Karpas-422 (cell line): ENCODE results near the gene TMEM201. TPM values are rescaled to one million over a fixed set of nuclear protein-coding genes. Genes with fewer than 3 reads are reported as not detected.
"Not testable (repeated sequence)": the region's sequence is repeated elsewhere in the genome, so short reads cannot be mapped to it uniquely, and the experiment has no call there.

Source experiments
- DNase-seq: peaks from one replicate; pipeline ENCODE4 v3.0.0-alpha.2; 2015
- H2AFZ ChIP-seq: fragments of 200-600 bp; sonication (generic); 2 replicates; pipeline ENCODE4 v1.6.1; 2014; ENCODE audit warnings: antibody characterized with exemption, low read length, mixed read lengths
- H3K27ac ChIP-seq: fragments of 200-600 bp; sonication (generic); 2 replicates; pipeline ENCODE4 v1.5.1; 2014; ENCODE audit warnings: mild to moderate bottlenecking, low read length, moderate library complexity
- H3K27me3 ChIP-seq: fragments of 200-600 bp; sonication (generic); 2 replicates; pipeline ENCODE4 v1.6.1; 2014; ENCODE audit warnings: low read length, mixed read lengths
- H3K36me3 ChIP-seq: fragments of 200-600 bp; sonication (generic); 2 replicates; pipeline ENCODE4 v1.6.1; 2014; ENCODE audit warnings: low read length, mixed read lengths; ENCODE audit not compliant: insufficient read depth
- H3K4me1 ChIP-seq: fragments of 200-600 bp; sonication (generic); 2 replicates; pipeline ENCODE4 v1.6.1; 2014; ENCODE audit warnings: mild to moderate bottlenecking, low read length, mixed read lengths
- H3K4me2 ChIP-seq: fragments of 200-600 bp; sonication (generic); 2 replicates; pipeline ENCODE4 v1.6.1; 2014; ENCODE audit warnings: low read length, low read depth, mild to moderate bottlenecking; ENCODE audit not compliant: poor library complexity, severe bottlenecking
- H3K4me3 ChIP-seq: fragments of 200-600 bp; sonication (generic); 2 replicates; pipeline ENCODE4 v1.5.1; 2014; ENCODE audit warnings: mild to moderate bottlenecking, antibody characterized with exemption, low read length, mixed read lengths
- H3K79me2 ChIP-seq: fragments of 200-600 bp; sonication (generic); 2 replicates; pipeline ENCODE4 v1.6.1; 2014; ENCODE audit warnings: mild to moderate bottlenecking, low read length, mixed read lengths
- H3K9ac ChIP-seq: fragments of 200-600 bp; sonication (generic); 2 replicates; pipeline ENCODE4 v1.6.0; 2014; ENCODE audit warnings: low read length
- H3K9me2 ChIP-seq: fragments of 200-600 bp; sonication (generic), shearing (Covaris generic); replicated peaks from 2 replicates; pipeline ENCODE4 v1.6.0; 2014; ENCODE audit warnings: mild to moderate bottlenecking, low read length, moderate library complexity; ENCODE audit not compliant: insufficient read depth
- H3K9me3 ChIP-seq: fragments of 300-700, 200-600 bp; sonication (generic); 2 replicates; pipeline ENCODE4 v1.6.1; 2014; ENCODE audit warnings: low read length, mixed read lengths
- H4K20me1 ChIP-seq: fragments of 200-600 bp; sonication (generic); 2 replicates; pipeline ENCODE4 v1.6.1; 2014; ENCODE audit warnings: mild to moderate bottlenecking, antibody characterized with exemption, low read length, low read depth; ENCODE audit not compliant: insufficient read depth
- total RNA-seq: library from RNA; depleted of rRNA; stranded (reverse); fragments of >200 nt; shearing (Covaris generic); gene quantifications from 2 replicates; pipeline ENCODE4 v1.2.3, GENCODE V29; 2014; ENCODE audit warnings: low replicate concordance

Gene TMEM201
- total RNA-seq, 1 experiment from 2014 or later: 9.3 TPM

GRCh38 chr1:9569267-9569666 is 19.4 kb upstream of the TMEM201 start:
- Histone ChIP-seq H4K20me1 (peaks cover 2% of the 10 kb centered on the region; the same call in 1 of the 2 replicates), H3K27me3 (no peaks in the 10 kb centered on the region), H3K36me3 (peaks cover 26% of the 10 kb centered on the region), H2AFZ (no peak overlapping the region), H3K9ac (peak overlapping the region; percentile 13; the same call in 1 of the 2 replicates), H3K27ac (peak overlapping the region; percentile 74), H3K79me2 (peaks cover 61% of the 10 kb centered on the region), H3K9me3 (no peaks in the 10 kb centered on the region), H3K4me3 (no peak overlapping the region), H3K4me2 (no peak overlapping the region), H3K4me1 (peaks cover 43% of the 10 kb centered on the region), H3K9me2 (no peaks in the 10 kb centered on the region)
- DNase-seq: no peak

- H2AFZ ChIP-seq, H3K4me2 ChIP-seq, H4K20me1 ChIP-seq, H3K9ac ChIP-seq, H3K9me3 ChIP-seq, DNase-seq, H3K9me2 ChIP-seq, H3K27me3 ChIP-seq, H3K4me3 ChIP-seq: not testable (repeated sequence)
- peaks cover 25% of the 10 kb centered on the region for H3K36me3 ChIP-seq
- peaks cover 35% of the 10 kb centered on the region for H3K4me1 ChIP-seq
- peak overlapping the region; percentile 74; the same call in 1 of the 2 replicates for H3K27ac ChIP-seq
- H3K79me2 ChIP-seq: peaks cover 57% of the 10 kb centered on the region
Observed at GRCh38 chr1:9570886-9571529, 17.7 kb upstream of the TMEM201 start.

DNA sequence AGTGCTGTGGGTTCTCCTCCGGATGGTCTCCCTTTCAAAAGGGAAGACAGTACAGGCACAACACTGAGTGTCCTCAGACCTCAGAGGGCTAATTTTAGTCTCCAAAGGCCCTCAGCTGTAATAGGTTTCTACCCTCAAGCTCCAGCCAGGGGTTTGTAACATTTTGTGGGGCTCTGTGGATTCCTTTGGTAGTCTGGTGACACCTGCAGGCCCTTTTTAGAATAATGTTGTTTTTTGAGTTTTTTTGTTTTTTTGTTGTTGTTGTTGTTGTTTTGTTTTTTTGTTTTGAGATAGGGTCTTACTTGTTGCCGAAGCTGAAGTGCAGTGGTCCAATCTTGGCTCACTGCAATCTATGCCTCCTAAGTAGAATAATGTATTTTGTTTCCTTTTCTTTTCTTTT is 15.0 kb upstream of the TMEM201 start:
- H3K27me3 ChIP-seq: no peaks in the 10 kb centered on the region
- H2AFZ ChIP-seq: no peak overlapping the region
- H3K4me3 ChIP-seq: no peak overlapping the region
- H3K27ac ChIP-seq: 0 out of 2 replicates have a peak overlapping the region, but pooled peaks have one; percentile 43
- peaks cover 9% of the 10 kb centered on the region for H3K4me1 ChIP-seq
- no peak overlapping the region for H3K4me2 ChIP-seq
- peaks cover 3% of the 10 kb centered on the region for H4K20me1 ChIP-seq
- H3K79me2 ChIP-seq: peaks cover 47% of the 10 kb centered on the region
- peak; percentile 67 for DNase-seq
- no peaks in the 10 kb centered on the region for H3K9me3 ChIP-seq
- peaks cover 25% of the 10 kb centered on the region for H3K36me3 ChIP-seq
- H3K9me2 ChIP-seq: no peaks in the 10 kb centered on the region
- no peak overlapping the region for H3K9ac ChIP-seq

DNA sequence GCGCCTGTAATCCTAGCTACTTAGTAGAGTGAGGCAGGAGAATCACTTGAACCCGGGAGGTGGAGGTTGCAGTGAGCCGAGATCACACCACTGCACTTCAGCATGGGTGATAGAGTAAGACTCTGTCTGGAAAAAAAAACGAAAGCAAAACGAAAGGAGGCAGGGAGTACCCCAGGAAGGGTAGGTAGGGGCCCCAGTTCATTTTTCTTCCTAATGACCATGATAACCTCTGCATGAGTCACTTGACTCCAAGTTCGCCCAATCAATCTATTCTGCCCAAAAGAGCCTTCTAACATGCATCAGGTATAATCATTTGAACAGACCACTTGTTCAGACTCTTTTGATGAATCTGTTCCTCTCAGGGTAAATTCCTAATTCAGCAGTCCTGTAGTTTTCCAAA is 13.2 kb upstream of the TMEM201 start:
- DNase-seq: no peak
- H3K4me2 ChIP-seq: no peak overlapping the region
- H3K9me2 ChIP-seq: no peaks in the 10 kb centered on the region
- no peaks in the 10 kb centered on the region for H3K4me1 ChIP-seq
- H3K9me3 ChIP-seq: no peaks in the 10 kb centered on the region
- peaks cover 33% of the 10 kb centered on the region for H3K36me3 ChIP-seq
- H3K9ac ChIP-seq: no peak overlapping the region
- peaks cover 36% of the 10 kb centered on the region for H3K79me2 ChIP-seq
- H3K27me3 ChIP-seq: no peaks in the 10 kb centered on the region
- no peak overlapping the region for H3K4me3 ChIP-seq
- H4K20me1 ChIP-seq: peaks cover 3% of the 10 kb centered on the region
- H3K27ac ChIP-seq: no peak overlapping the region
- no peak overlapping the region for H2AFZ ChIP-seq

DNA sequence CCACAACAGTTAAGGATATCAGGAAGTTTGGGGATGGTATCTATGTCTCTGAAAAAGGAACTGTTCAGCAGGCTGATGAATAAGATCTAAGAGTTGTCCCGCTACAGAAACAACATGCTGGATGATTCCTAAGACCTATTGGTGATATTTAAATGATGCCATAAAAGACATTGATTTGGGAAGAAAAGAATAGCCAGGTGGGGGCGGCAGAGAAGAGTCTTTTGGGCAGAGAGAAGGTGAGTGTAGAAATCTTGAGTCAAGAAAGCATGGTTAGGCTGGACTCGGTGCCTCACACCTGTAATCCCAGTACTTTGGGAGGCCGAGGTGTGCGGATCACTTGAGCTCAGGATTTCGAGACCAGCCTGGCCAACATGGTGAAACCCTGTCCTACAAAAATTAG is 11.8 kb upstream of the TMEM201 start:
- Histone ChIP-seq H3K4me3 (no peak overlapping the region), H3K9ac (no peak overlapping the region), H3K27ac (no peak overlapping the region), H3K9me3 (no peaks in the 10 kb centered on the region), H3K36me3 (peaks cover 42% of the 10 kb centered on the region), H4K20me1 (peaks cover 3% of the 10 kb centered on the region), H3K79me2 (peaks cover 29% of the 10 kb centered on the region), H3K4me1 (no peaks in the 10 kb centered on the region), H3K4me2 (no peak overlapping the region), H2AFZ (no peak overlapping the region), H3K9me2 (no peaks in the 10 kb centered on the region), H3K27me3 (no peaks in the 10 kb centered on the region)
- DNase-seq: no peak

DNA sequence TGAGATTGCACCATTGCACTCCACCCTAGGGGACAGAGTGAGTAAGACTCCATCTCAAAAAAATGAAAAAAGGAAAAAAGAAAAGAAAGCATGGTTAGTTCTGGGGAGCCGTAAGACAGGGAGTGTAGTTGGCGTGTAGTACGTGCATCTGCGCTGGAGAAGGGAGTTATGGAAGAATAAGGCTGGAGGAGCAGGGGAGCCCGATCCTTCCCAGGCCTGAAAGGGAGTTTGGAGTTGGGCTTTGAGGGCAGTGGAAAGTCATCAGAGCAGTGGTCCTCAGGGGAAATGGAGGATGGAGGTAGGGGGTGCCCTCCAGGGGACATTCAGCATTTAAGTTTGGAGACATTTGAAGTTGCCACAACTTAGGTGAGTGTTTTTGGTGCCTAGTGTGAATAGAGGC is 11.3 kb upstream of the TMEM201 start:
- no peak overlapping the region for H3K9ac ChIP-seq
- H3K9me2 ChIP-seq: no peaks in the 10 kb centered on the region
- H3K79me2 ChIP-seq: peaks cover 28% of the 10 kb centered on the region
- H4K20me1 ChIP-seq: peaks cover 3% of the 10 kb centered on the region
- no peak overlapping the region for H3K4me3 ChIP-seq
- no peak for DNase-seq
- H3K4me1 ChIP-seq: no peaks in the 10 kb centered on the region
- no peak overlapping the region for H3K27ac ChIP-seq
- no peaks in the 10 kb centered on the region for H3K9me3 ChIP-seq
- H3K36me3 ChIP-seq: peaks cover 46% of the 10 kb centered on the region
- H3K4me2 ChIP-seq: no peak overlapping the region
- no peaks in the 10 kb centered on the region for H3K27me3 ChIP-seq
- no peak overlapping the region for H2AFZ ChIP-seq

- H3K27ac ChIP-seq: no peak overlapping the region
- H3K4me2 ChIP-seq: no peak overlapping the region
- no peak overlapping the region for H3K4me3 ChIP-seq
- no peak overlapping the region for H3K9ac ChIP-seq
- H2AFZ ChIP-seq: no peak overlapping the region
- no peaks in the 10 kb centered on the region; the same call in none of the 2 replicates for H4K20me1 ChIP-seq
- H3K79me2 ChIP-seq: peaks cover 16% of the 10 kb centered on the region
- H3K9me3 ChIP-seq: no peaks in the 10 kb centered on the region
- DNase-seq: no peak
- H3K36me3 ChIP-seq: peaks cover 52% of the 10 kb centered on the region
- no peaks in the 10 kb centered on the region for H3K9me2 ChIP-seq
- H3K4me1 ChIP-seq: no peaks in the 10 kb centered on the region
- H3K27me3 ChIP-seq: no peaks in the 10 kb centered on the region
Observed at GRCh38 chr1:9580942-9581341, 7.8 kb upstream of the TMEM201 start.

DNA sequence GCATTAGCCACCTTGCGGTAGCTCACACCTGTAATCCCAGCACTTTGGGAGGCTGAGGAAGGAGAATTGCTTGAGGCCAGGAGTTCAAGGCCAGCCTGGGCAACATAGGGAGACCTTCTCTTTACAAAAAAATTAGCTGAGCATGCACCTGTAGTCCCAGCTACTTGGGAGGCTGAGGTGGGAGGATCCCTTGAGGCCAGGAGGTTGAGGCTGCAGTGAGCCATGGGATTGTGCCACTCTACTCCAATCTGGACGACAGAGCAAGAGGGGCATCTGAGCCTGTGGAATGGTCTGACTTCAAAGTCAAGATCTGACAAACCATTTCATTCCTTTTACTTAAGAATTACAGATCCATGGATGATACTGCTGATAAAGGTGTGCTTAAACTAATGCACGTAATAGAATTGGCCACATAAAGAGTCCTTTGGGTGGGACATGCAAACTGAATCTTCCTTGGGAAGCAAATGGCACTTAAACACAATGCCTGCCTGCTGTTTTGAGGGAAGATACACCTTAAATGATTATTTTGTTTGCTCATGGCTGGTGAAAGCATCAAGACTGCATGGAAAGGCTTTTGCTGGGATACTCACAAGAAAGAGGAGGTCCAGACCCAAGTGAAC is 2.5 kb upstream of the TMEM201 start:
- Histone ChIP-seq H3K27me3 (no peaks in the 10 kb centered on the region), H3K79me2 (peaks cover 22% of the 10 kb centered on the region), H3K9me2 (no peaks in the 10 kb centered on the region), H2AFZ (no peak overlapping the region), H3K4me3 (no peak overlapping the region), H4K20me1 (peaks cover 16% of the 10 kb centered on the region; the same call in 1 of the 2 replicates), H3K36me3 (peaks cover 26% of the 10 kb centered on the region; the same call in 1 of the 2 replicates), H3K9me3 (no peaks in the 10 kb centered on the region), H3K4me1 (peaks cover 20% of the 10 kb centered on the region), H3K27ac (no peak overlapping the region), H3K9ac (no peak overlapping the region), H3K4me2 (no peak overlapping the region)
- DNase-seq: no peak
